BJ (cell line): Measurements from ENCODE around the gene FLNC. TPM values are rescaled to one million over a fixed set of nuclear protein-coding genes. Genes with fewer than 3 reads are reported as not detected.
A peak's percentile ranks its signal among the peaks of the same experiment; 100 is the strongest.

Experiments used
- CTCF ChIA-PET: fragments of 350-600 bp; formaldehyde crosslinking; extraction: SDS; loops from one replicate; lab custom pipeline; 2021; ENCODE audit warnings: antibody characterized with exemption, inconsistent platforms; lab: Yijun Ruan, JAX
- POLR2A ChIA-PET: fragments of 300-600 bp; sonication (Branson Sonifier 250); formaldehyde crosslinking; extraction: SDS; loops from one replicate; lab custom pipeline; 2021; ENCODE audit warnings: antibody characterized with exemption; lab: Charles Lee
- DNase-seq: peaks from one replicate; pipeline ENCODE4 v3.0.0-alpha.2; 2011; ENCODE audit warnings: low read depth
- H3K27me3 ChIP-seq: 2 replicates; pipeline ENCODE4 v1.6.0; 2011; ENCODE audit warnings: low read length; ENCODE audit not compliant: control insufficient read depth, insufficient read depth
- H3K36me3 ChIP-seq: 2 replicates; pipeline ENCODE4 v1.5.1; 2011; ENCODE audit warnings: low read length; ENCODE audit not compliant: control insufficient read depth, insufficient read depth
- H3K4me3 ChIP-seq: 2 replicates; pipeline ENCODE4 v1.5.1; 2011; ENCODE audit warnings: low read depth, mild to moderate bottlenecking, control low read depth, low read length
- CTCF ChIP-seq: IDR thresholded peaks from 2 replicates; pipeline ENCODE4 v1.5.1; 2011; ENCODE audit warnings: low read depth, mild to moderate bottlenecking, control low read depth, inconsistent platforms, low read length, moderate library complexity; ENCODE audit not compliant: insufficient read depth
- polyA plus RNA-seq: library from polyadenylated mRNA; depleted of rRNA; stranded (reverse); fragments of >200 nt; gene quantifications from 2 replicates; pipeline ENCODE4 v1.2.3, GENCODE V29; 2011

Gene FLNC
- polyA plus RNA-seq, 1 experiment, result 58.6 TPM

GRCh38 chr7:128881458-128882125 lies 51.4 kb downstream of the FLNC start:
- TF ChIP-seq CTCF, result no peak
- CTCF ChIA-PET, result interaction anchor here (1.0 to 8.5 kb wide), 12 partner anchors 9 to 455 kb away, joined by 3 to 86 read pairs (median 8); partner anchors contain the start of genes ATP6V1F and METTL2B
- Histone ChIP-seq H3K27me3 (no peaks in the 10 kb centered on the region), H3K36me3 (no peaks in the 10 kb centered on the region), H3K4me3 (no peak overlapping the region)
- POLR2A ChIA-PET, result no interaction called here
- DNase-seq, result no peak

GRCh38 chr7:128882134-128882533 lies 51.9 kb downstream of the FLNC start:
- H3K36me3 ChIP-seq, result no peaks in the 10 kb centered on the region
- ChIA-PET POLR2A (no interaction called here), CTCF (interaction anchor here (1.1 to 8.5 kb wide), 9 partner anchors 10 to 456 kb away, joined by 3 to 86 read pairs (median 8); partner anchors contain the start of genes ATP6V1F and METTL2B)
- DNase-seq, result no peak
- no peak overlapping the region for H3K4me3 ChIP-seq
- no peaks in the 10 kb centered on the region for H3K27me3 ChIP-seq
- no peak for TF ChIP-seq CTCF

- POLR2A ChIA-PET, result no interaction called here
- peak; percentile 90 for TF ChIP-seq CTCF
- CTCF ChIA-PET, result interaction anchor here (0.5 to 8.5 kb wide), 43 partner anchors 9 to 493 kb away, joined by 3 to 86 read pairs (median 5); partner anchors contain the start of genes ATP6V1F, GARIN1A and METTL2B
- no peaks in the 10 kb centered on the region for H3K36me3 ChIP-seq
- no peak for DNase-seq
- 0 out of 2 replicates have a peak, but pooled peaks cover 2% of the 10 kb centered on the region for H3K27me3 ChIP-seq
- no peak overlapping the region for H3K4me3 ChIP-seq
These were observed 53.6 kb downstream of the FLNC start for GRCh38 chr7:128883622-128884448.

- TF ChIP-seq CTCF, result no peak
- Histone ChIP-seq H3K36me3 (no peaks in the 10 kb centered on the region), H3K27me3 (0 out of 2 replicates have a peak, but pooled peaks cover 2% of the 10 kb centered on the region), H3K4me3 (no peak overlapping the region)
- ChIA-PET CTCF (interaction anchor here (0.6 to 8.5 kb wide), 16 partner anchors 8 to 494 kb away, joined by 3 to 86 read pairs (median 5); partner anchors contain the start of gene METTL2B), POLR2A (no interaction called here)
- no peak for DNase-seq
These were observed 54.6 kb downstream of the FLNC start for GRCh38 chr7:128884561-128885369.
